ENCODE data around the gene MAN2A2. TPM values are rescaled to one million over a fixed set of nuclear protein-coding genes. Genes with fewer than 3 reads are reported as not detected.

Gene MAN2A2
- total and polyA plus RNA-seq, 9 of the 15 experiments (the other 6 are each of a cell fraction or from before 2014, with no cell fraction given), result 7.3 to 151 (median 43.4) TPM

DNA sequence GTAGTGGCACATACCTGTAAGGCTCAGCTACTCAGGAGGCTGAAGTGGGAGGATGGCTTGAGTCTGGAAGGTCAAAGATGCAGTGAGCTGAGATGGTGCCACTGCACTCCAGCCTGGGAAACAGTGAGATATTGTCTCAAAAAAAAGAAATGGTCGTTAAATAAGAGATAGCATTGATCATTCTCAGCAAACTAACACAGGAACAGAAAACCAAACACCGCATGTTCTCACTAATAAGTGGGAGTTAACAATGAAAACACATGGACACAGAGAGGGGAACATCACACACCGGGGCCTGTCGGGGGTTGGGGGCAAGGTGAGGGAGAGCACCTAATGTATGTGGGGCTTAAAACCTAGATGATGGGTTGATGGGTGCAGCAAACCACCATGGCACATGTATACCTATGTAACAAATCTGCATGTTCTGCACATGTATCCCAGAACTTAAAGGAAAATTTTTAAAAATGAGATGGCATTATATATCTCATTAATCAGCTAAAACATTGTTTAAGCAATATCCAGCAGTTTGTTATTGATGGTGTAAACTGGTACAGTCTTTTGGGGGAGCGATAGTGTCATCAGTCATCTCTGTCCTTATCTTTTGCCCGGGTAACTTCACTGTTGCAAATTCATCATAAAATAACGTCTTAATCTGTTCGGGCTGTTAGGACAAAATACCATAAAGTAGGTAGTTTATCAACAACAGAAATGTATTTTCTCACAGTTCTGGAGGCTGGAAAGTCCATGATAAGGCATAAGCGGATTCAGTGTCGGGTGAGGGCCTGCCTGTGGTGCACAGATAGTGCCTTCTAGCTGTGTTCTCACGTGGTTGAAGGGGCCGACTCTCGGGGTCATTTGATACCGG is 1.7 kb upstream of the MAN2A2 start (continued):
- TF ChIP-seq ZNF24 (IDR thresholded peaks at IDR 0.05), result peak; percentile 81
- peak; percentile 86; the same call in 1 of the 2 replicates for TF ChIP-seq MXI1 (IDR thresholded peaks at IDR 0.05; ENCODE audit: low read depth, low read length)
- no peak; the same call in 1 of the 2 replicates for TF ChIP-seq HDAC2 (IDR thresholded peaks at IDR 0.05)
- peak; percentile 85 for TF ChIP-seq EP400 (IDR thresholded peaks at IDR 0.05)
- TF ChIP-seq, protein P1, sequence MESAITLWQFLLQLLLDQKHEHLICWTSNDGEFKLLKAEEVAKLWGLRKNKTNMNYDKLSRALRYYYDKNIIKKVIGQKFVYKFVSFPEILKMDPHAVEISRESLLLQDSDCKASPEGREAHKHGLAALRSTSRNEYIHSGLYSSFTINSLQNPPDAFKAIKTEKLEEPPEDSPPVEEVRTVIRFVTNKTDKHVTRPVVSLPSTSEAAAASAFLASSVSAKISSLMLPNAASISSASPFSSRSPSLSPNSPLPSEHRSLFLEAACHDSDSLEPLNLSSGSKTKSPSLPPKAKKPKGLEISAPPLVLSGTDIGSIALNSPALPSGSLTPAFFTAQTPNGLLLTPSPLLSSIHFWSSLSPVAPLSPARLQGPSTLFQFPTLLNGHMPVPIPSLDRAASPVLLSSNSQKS (CRISPR knock-in tag; IDR thresholded peaks at IDR 0.05), result no peak
- TF ChIP-seq PRPF4 (IDR thresholded peaks at IDR 0.05; ENCODE audit: insufficient read depth, low read depth, low read length, poor library complexity, severe bottlenecking), result no peak
- peak; percentile 99 for TF ChIP-seq SMARCA4 (IDR thresholded peaks at IDR 0.05)
- no peak for TF ChIP-seq MCM7 (IDR thresholded peaks at IDR 0.05)
- TF ChIP-seq FOXJ2 (tag; IDR thresholded peaks at IDR 0.05), result peak; percentile 88
- TF ChIP-seq SOX6 (IDR thresholded peaks at IDR 0.05), result peak; percentile 99
- peak; percentile 71 to 84; a peak in 3 of 4 replicates for TF ChIP-seq HDAC1 (IDR thresholded peaks at IDR 0.05)
- TF ChIP-seq NCOA6 (IDR thresholded peaks at IDR 0.05), result peak; percentile 44; the same call in 1 of the 2 replicates
- TF ChIP-seq, protein P2, sequence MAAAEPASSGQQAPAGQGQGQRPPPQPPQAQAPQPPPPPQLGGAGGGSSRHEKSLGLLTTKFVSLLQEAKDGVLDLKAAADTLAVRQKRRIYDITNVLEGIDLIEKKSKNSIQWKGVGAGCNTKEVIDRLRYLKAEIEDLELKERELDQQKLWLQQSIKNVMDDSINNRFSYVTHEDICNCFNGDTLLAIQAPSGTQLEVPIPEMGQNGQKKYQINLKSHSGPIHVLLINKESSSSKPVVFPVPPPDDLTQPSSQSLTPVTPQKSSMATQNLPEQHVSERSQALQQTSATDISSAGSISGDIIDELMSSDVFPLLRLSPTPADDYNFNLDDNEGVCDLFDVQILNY (CRISPR knock-in tag; IDR thresholded peaks at IDR 0.05), result no peak
- TF ChIP-seq KLF1 (tag; IDR thresholded peaks at IDR 0.05), result no peak
- no peak for TF ChIP-seq TAF7 (tag; IDR thresholded peaks at IDR 0.05)
- TF ChIP-seq ZNF444 (CRISPR knock-in tag; IDR thresholded peaks at IDR 0.05), result 0 out of 2 replicates have a peak, but pooled peaks have one; percentile 60
- peak; percentile 97 for TF ChIP-seq DMBX1 (CRISPR knock-in tag; IDR thresholded peaks at IDR 0.05; ENCODE audit: borderline replicate concordance)
- TF ChIP-seq NONO (IDR thresholded peaks at IDR 0.05; ENCODE audit: low read depth in 2 of 2, low read length in 1 of 2), result peak in 1 of 2 experiments; percentile 88; a peak in 2 of 4 replicates
- no peak for TF ChIP-seq POLR2H (tag; IDR thresholded peaks at IDR 0.05; ENCODE audit: low read depth)
- no peak for TF ChIP-seq SRSF9 (IDR thresholded peaks at IDR 0.05; ENCODE audit: borderline replicate concordance, low read depth, low read length)
- peak; percentile 99 for TF ChIP-seq FOXM1 (IDR thresholded peaks at IDR 0.05; ENCODE audit: low read depth)
- no peak for TF ChIP-seq FOXM1 (CRISPR knock-in tag; IDR thresholded peaks at IDR 0.05; ENCODE audit: low read depth)
- TF ChIP-seq POLR2G (IDR thresholded peaks at IDR 0.05; ENCODE audit: low read depth, low read length), result no peak
- peak; percentile 44; the same call in 1 of the 2 replicates for TF ChIP-seq ESRRA (IDR thresholded peaks at IDR 0.05; ENCODE audit: borderline replicate concordance, low read depth)
- peak; percentile 96 for TF ChIP-seq NCOA1 (IDR thresholded peaks at IDR 0.05; ENCODE audit: low read depth)
- no peak for TF ChIP-seq SPI1 (IDR thresholded peaks at IDR 0.05; ENCODE audit: borderline replicate concordance, low read depth, low read length)
- TF ChIP-seq, protein P3, sequence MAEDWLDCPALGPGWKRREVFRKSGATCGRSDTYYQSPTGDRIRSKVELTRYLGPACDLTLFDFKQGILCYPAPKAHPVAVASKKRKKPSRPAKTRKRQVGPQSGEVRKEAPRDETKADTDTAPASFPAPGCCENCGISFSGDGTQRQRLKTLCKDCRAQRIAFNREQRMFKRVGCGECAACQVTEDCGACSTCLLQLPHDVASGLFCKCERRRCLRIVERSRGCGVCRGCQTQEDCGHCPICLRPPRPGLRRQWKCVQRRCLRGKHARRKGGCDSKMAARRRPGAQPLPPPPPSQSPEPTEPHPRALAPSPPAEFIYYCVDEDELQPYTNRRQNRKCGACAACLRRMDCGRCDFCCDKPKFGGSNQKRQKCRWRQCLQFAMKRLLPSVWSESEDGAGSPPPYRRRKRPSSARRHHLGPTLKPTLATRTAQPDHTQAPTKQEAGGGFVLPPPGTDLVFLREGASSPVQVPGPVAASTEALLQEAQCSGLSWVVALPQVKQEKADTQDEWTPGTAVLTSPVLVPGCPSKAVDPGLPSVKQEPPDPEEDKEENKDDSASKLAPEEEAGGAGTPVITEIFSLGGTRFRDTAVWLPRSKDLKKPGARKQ (CRISPR knock-in tag; IDR thresholded peaks at IDR 0.05), result no peak
